Fibroblast of villous mesenchyme (primary cell): Measurements from ENCODE around the gene PPP6R2. TPM values are rescaled to one million over a fixed set of nuclear protein-coding genes. Genes with fewer than 3 reads are reported as not detected.

Experiments
- DNase-seq: peaks from one replicate; pipeline ENCODE4 v3.0.0-alpha.2; 2010; ENCODE audit warnings: low read depth
- H3K4me3 ChIP-seq: 2 replicates; pipeline ENCODE4 v1.5.1; 2011; ENCODE audit warnings: low read depth, mild to moderate bottlenecking, low read length
- CTCF ChIP-seq: IDR thresholded peaks from 2 replicates; pipeline ENCODE4 v1.5.1; 2012; ENCODE audit warnings: low read depth, mild to moderate bottlenecking, low read length; ENCODE audit not compliant: insufficient read depth
- total RNA-seq: library from RNA; depleted of rRNA; stranded (reverse); fragments of >200 nt; gene quantifications from 2 replicates; pipeline ENCODE4 v1.2.3, GENCODE V29; 2012

PPP6R2 gene
- total RNA-seq, 1 donor: 54.0 TPM

- no peak for TF ChIP-seq CTCF
- no peak for DNase-seq
- no peak overlapping the region for H3K4me3 ChIP-seq
Measured at GRCh38 chr22:50485221-50486131, 142.3 kb downstream of the PPP6R2 start.

- TF ChIP-seq CTCF: no peak
- H3K4me3 ChIP-seq: no peak within 1 kb of the TSS
- DNase-seq: no peak
Measured at GRCh38 chr22:50486561-50487289, 143.6 kb downstream of the PPP6R2 start, which contains the start of gene MIOX. TSS of gene MIOX (plus strand) at chr22:50486859. CDS start at chr22:50486898, 39 bp downstream.

GRCh38 chr22:50487290-50488005 lies 144.3 kb downstream of the PPP6R2 start:
- TF ChIP-seq CTCF: no peak
- H3K4me3 ChIP-seq: no peak overlapping the region
- no peak for DNase-seq

DNA sequence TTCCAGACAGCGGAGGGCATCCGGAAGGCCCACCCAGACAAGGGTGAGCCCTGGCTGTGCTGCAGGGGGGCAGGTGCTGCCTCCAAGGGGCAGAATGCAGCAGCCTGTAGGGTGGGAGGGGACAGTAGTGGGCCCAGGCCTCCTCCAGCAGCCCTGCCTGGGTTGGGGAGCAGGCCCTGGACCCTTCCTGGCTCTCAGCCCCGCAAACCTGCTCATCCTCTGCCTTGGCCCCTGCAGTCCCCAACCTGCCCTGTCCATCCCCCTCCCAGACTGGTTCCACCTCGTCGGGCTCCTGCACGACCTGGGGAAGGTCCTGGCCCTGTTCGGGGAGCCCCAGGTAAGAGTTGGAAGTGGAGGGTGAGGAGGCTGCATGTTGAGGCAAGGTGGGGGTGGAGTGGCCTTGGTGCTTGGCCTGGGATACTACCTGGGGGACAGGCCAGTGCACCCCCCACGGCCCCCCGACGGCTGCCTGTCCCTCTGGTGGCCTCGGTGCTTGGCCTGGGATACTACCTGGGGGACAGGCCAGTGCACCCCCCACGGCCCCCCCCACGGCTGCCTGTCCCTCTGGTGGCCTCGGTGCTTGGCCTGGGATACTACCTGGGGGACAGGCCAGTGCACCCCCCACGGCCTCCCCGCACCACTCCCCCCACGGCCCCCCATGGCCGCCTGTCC lies 145.0 kb downstream of the PPP6R2 start:
- no peak overlapping the region for H3K4me3 ChIP-seq
- DNase-seq: no peak
- TF ChIP-seq CTCF: no peak

- no peak overlapping the region for H3K4me3 ChIP-seq
- no peak for TF ChIP-seq CTCF
- DNase-seq: no peak
Measured at GRCh38 chr22:50488886-50489285, 145.8 kb downstream of the PPP6R2 start.
